H9 (cell line): ENCODE measurements around the gene ITPKB. TPM values are rescaled to one million over a fixed set of nuclear protein-coding genes. Genes with fewer than 3 reads are reported as not detected.

Experiments
- DNase-seq: peaks from one replicate; pipeline ENCODE4 v3.0.0-alpha.2; 2017
- H2AFZ ChIP-seq: one replicate; pipeline ENCODE4 v1.6.1; 2013; ENCODE audit warnings: mild to moderate bottlenecking, low read length, control low read depth, moderate library complexity
- H2AK5ac ChIP-seq: 2 replicates; pipeline ENCODE4 v1.6.1; 2013; ENCODE audit warnings: low read length, control low read depth, mixed read lengths; ENCODE audit not compliant: insufficient read length
- H2BK120ac ChIP-seq: one replicate; pipeline ENCODE4 v1.6.1; 2013; ENCODE audit warnings: low read depth, mild to moderate bottlenecking, low read length, control low read depth, inconsistent platforms; ENCODE audit not compliant: poor library complexity, severe bottlenecking
- H2BK12ac ChIP-seq: 2 replicates; pipeline ENCODE4 v1.6.1; 2013; ENCODE audit warnings: low read length, control low read depth, mixed read lengths, low read depth; ENCODE audit not compliant: insufficient read length
- H2BK15ac ChIP-seq: 2 replicates; pipeline ENCODE4 v1.6.1; 2013; ENCODE audit warnings: low read depth, low read length, control low read depth
- H2BK20ac ChIP-seq: one replicate; pipeline ENCODE4 v1.6.1; 2013; ENCODE audit warnings: low read depth, mild to moderate bottlenecking, low read length, control low read depth, inconsistent platforms; ENCODE audit not compliant: poor library complexity, severe bottlenecking
- H2BK5ac ChIP-seq: 2 replicates; pipeline ENCODE4 v1.6.1; 2013; ENCODE audit warnings: low read length, control low read depth, mixed read lengths; ENCODE audit not compliant: insufficient read length
- H3K14ac ChIP-seq: 2 replicates; pipeline ENCODE4 v1.6.1; 2013; ENCODE audit warnings: low read length, control low read depth; ENCODE audit not compliant: insufficient read depth
- H3K18ac ChIP-seq: 2 replicates; pipeline ENCODE4 v1.6.1; 2013; ENCODE audit warnings: low read depth, mild to moderate bottlenecking, mixed read lengths, low read length, control low read depth; ENCODE audit not compliant: insufficient read length
- H3K23ac ChIP-seq: 2 replicates; pipeline ENCODE4 v1.6.1; 2013; ENCODE audit warnings: low read length, control low read depth, mixed read lengths, low read depth; ENCODE audit not compliant: insufficient read length
- H3K23me2 ChIP-seq: 2 replicates; pipeline ENCODE4 v1.6.1; 2013; ENCODE audit warnings: low read depth, mild to moderate bottlenecking, mixed read lengths, low read length, control low read depth; ENCODE audit not compliant: insufficient read length, poor library complexity, severe bottlenecking
- H3K27ac ChIP-seq: 2 replicates; pipeline ENCODE4 v1.5.1; 2013; ENCODE audit warnings: low read length, control low read depth, mixed read lengths, low read depth; ENCODE audit not compliant: insufficient read length
- H3K27me3 ChIP-seq: 2 replicates; pipeline ENCODE4 v1.6.1; 2013; ENCODE audit warnings: low read length, control low read depth, inconsistent platforms; ENCODE audit not compliant: insufficient read depth
- H3K4ac ChIP-seq: 2 replicates; pipeline ENCODE4 v1.6.1; 2013; ENCODE audit warnings: low read depth, mild to moderate bottlenecking, control low read depth, inconsistent platforms, low read length, moderate library complexity
- H3K4me1 ChIP-seq: 2 replicates; pipeline ENCODE4 v1.6.1; 2013; ENCODE audit warnings: low read length, control low read depth, inconsistent platforms; ENCODE audit not compliant: insufficient read depth
- H3K4me2 ChIP-seq: 2 replicates; pipeline ENCODE4 v1.6.1; 2013; ENCODE audit warnings: low read length, control low read depth, mixed read lengths; ENCODE audit not compliant: insufficient read length, insufficient read depth
- H3K56ac ChIP-seq: 2 replicates; pipeline ENCODE4 v1.6.1; 2013; ENCODE audit warnings: low read depth, mild to moderate bottlenecking, mixed read lengths, low read length, control low read depth; ENCODE audit not compliant: insufficient read length
- H3K79me1 ChIP-seq: 2 replicates; pipeline ENCODE4 v1.6.1; 2013; ENCODE audit warnings: low read depth, mild to moderate bottlenecking, moderate library complexity, low read length, control low read depth, inconsistent platforms; ENCODE audit not compliant: insufficient read depth, poor library complexity, severe bottlenecking
- H3K79me2 ChIP-seq: 2 replicates; pipeline ENCODE4 v1.6.1; 2013; ENCODE audit warnings: low read length, control low read depth, inconsistent platforms; ENCODE audit not compliant: insufficient read depth
- H3K9ac ChIP-seq: 2 replicates; pipeline ENCODE4 v1.6.1; 2013; ENCODE audit warnings: low read length, control low read depth, mixed read lengths; ENCODE audit not compliant: insufficient read length; ENCODE audit errors: extremely low read depth
- H3K9me3 ChIP-seq: one replicate; pipeline ENCODE4 v1.6.1; 2013; ENCODE audit warnings: low read depth, low read length, inconsistent platforms; ENCODE audit not compliant: control insufficient read depth
- H3T11ph ChIP-seq: one replicate; pipeline ENCODE4 v1.6.1; 2013; ENCODE audit warnings: mild to moderate bottlenecking, low read length, control low read depth, inconsistent platforms
- H4K20me1 ChIP-seq: one replicate; pipeline ENCODE4 v1.6.1; 2013; ENCODE audit not compliant: control insufficient read depth, insufficient read length, insufficient read depth
- H4K5ac ChIP-seq: 2 replicates; pipeline ENCODE4 v1.6.1; 2013; ENCODE audit warnings: low read depth, mild to moderate bottlenecking, mixed read lengths, low read length, control low read depth; ENCODE audit not compliant: insufficient read length
- H4K8ac ChIP-seq: replicated peaks from 2 replicates; pipeline ENCODE4 v1.6.1; 2013; ENCODE audit warnings: low read length, control low read depth, mixed read lengths, low read depth; ENCODE audit not compliant: insufficient read length
- H4K91ac ChIP-seq: 2 replicates; pipeline ENCODE4 v1.6.1; 2013; ENCODE audit warnings: low read depth, mild to moderate bottlenecking, moderate library complexity, mixed read lengths, low read length, control low read depth; ENCODE audit not compliant: insufficient read length
- H3K27ac Mint-ChIP-seq, 3 experiments: 2 replicates in 2 of 3; 3 replicates in 1 of 3; pipeline ENCODE4 v1.8.0; 2020 to 2021; ENCODE audit warnings: mixed read lengths in 3 of 3, mild to moderate bottlenecking in 1 of 3, moderate library complexity in 1 of 3
- H3K27me3 Mint-ChIP-seq: 2 replicates; pipeline ENCODE4 v1.8.0; 2021; ENCODE audit warnings: low read depth, mild to moderate bottlenecking, moderate library complexity, mixed read lengths
- H3K36me3 Mint-ChIP-seq, 3 experiments: 2 replicates in 2 of 3; 3 replicates in 1 of 3; pipeline ENCODE4 v1.8.0; 2020 to 2021; ENCODE audit warnings: low read depth in 3 of 3, mixed read lengths in 3 of 3; ENCODE audit not compliant: insufficient read depth in 1 of 3
- H3K4me1 Mint-ChIP-seq, 2 experiments: 2 replicates each; pipeline ENCODE4 v1.8.0; 2020; ENCODE audit warnings: mixed read lengths in 2 of 2
- H3K4me3 Mint-ChIP-seq, 2 experiments: 2 replicates in 1 of 2; 3 replicates in 1 of 2; pipeline ENCODE4 v1.8.0; 2020 to 2021; ENCODE audit warnings: mild to moderate bottlenecking in 2 of 2, mixed read lengths in 2 of 2, moderate library complexity in 1 of 2
- H3K9me3 Mint-ChIP-seq, 2 experiments: 2 replicates in 1 of 2; 3 replicates in 1 of 2; pipeline ENCODE4 v1.8.0; 2020; ENCODE audit warnings: mild to moderate bottlenecking in 2 of 2, mixed read lengths in 2 of 2, moderate library complexity in 1 of 2
- WGBS: extraction: QIAGEN DNeasy Blood & Tissue Kit; methylation state at CpG from one replicate; pipeline ENCODE4 v1.1.7; 2013; ENCODE audit warnings: missing lambda C conversion rate, low lambda C conversion rate, mixed read lengths; ENCODE audit not compliant: insufficient read length; ENCODE audit errors: extremely low coverage; 5-methylcytosine and 5-hydroxymethylcytosine counted together
- total RNA-seq: library from RNA; stranded (reverse); gene quantifications from 2 replicates; pipeline ENCODE4 v1.2.1, GENCODE V29; 2021
- TF ChIP-seq, protein P1 (sequence below): fragments of 200-600 bp; sonication (generic); conservative IDR thresholded peaks from 3 replicates; pipeline ENCODE4 v1.8.0; 2021; ENCODE audit warnings: antibody characterized with exemption, mild to moderate bottlenecking

Gene ITPKB
- total RNA-seq, 1 experiment from 2014 or later, result 3.8 TPM

DNA sequence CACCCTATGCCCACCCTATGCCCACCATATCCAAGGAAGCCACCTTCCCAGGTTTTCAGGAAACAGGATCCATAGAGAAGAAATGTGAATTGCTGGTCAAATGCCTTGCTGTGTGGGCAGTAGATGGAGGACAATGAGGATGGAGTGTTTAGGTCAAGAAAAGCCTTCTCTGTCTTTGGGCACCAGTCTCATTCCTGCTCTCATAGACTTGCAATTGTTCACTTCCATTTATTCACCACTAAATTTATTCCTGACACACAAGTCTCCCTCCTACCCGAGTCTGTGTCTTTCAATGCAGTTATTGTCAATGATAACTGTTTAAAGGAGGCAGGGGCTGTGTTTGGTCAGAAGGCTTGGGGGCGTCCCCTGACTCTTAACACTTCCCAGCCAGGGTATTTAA is 48.0 kb upstream of the ITPKB start:
- Histone ChIP-seq H2BK12ac (no peak overlapping the region), H2BK20ac (no peak overlapping the region), H4K20me1 (no peaks in the 10 kb centered on the region), H3K18ac (no peak overlapping the region), H3T11ph (no peak overlapping the region), H3K27me3 (no peaks in the 10 kb centered on the region), H3K9me3 (no peaks in the 10 kb centered on the region), H3K14ac (no peak overlapping the region), H2BK5ac (no peak overlapping the region), H3K4me1 (no peaks in the 10 kb centered on the region), H3K56ac (no peak overlapping the region), H4K5ac (no peak overlapping the region), H4K8ac (no peak overlapping the region), H3K27ac (no peak overlapping the region), H3K4me2 (no peak overlapping the region), H3K4ac (no peak overlapping the region), H2BK120ac (no peak overlapping the region), H2AFZ (no peak overlapping the region), H3K79me2 (no peaks in the 10 kb centered on the region), H3K79me1 (no peaks in the 10 kb centered on the region), H4K91ac (no peak overlapping the region), H3K23me2 (no peaks in the 10 kb centered on the region), H3K23ac (no peak overlapping the region), H2AK5ac (no peak overlapping the region), H3K9ac (no peak overlapping the region), H2BK15ac (no peak overlapping the region)
- no peak overlapping the region for H3K4me3 Mint-ChIP-seq
- peaks cover 2% of the 10 kb centered on the region; the same call in 1 of the 2 replicates for H3K27me3 Mint-ChIP-seq
- DNase-seq, result no peak
- H3K4me1 Mint-ChIP-seq, result peaks cover 4 to 8% of the 10 kb centered on the region in 2 experiments; a peak in 3 of 4 replicates
- TF ChIP-seq, protein P1, sequence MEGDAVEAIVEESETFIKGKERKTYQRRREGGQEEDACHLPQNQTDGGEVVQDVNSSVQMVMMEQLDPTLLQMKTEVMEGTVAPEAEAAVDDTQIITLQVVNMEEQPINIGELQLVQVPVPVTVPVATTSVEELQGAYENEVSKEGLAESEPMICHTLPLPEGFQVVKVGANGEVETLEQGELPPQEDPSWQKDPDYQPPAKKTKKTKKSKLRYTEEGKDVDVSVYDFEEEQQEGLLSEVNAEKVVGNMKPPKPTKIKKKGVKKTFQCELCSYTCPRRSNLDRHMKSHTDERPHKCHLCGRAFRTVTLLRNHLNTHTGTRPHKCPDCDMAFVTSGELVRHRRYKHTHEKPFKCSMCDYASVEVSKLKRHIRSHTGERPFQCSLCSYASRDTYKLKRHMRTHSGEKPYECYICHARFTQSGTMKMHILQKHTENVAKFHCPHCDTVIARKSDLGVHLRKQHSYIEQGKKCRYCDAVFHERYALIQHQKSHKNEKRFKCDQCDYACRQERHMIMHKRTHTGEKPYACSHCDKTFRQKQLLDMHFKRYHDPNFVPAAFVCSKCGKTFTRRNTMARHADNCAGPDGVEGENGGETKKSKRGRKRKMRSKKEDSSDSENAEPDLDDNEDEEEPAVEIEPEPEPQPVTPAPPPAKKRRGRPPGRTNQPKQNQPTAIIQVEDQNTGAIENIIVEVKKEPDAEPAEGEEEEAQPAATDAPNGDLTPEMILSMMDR, result no peak
- H3K27ac Mint-ChIP-seq, result no peak overlapping the region
- H3K9me3 Mint-ChIP-seq, result no peaks in the 10 kb centered on the region
- WGBS, result no CpG with 5 or more reads among the region's 2 CpGs
- H3K36me3 Mint-ChIP-seq, result no peaks in the 10 kb centered on the region
